WTC11 (cell line): ENCODE results near the gene ZNF394. TPM values are rescaled to one million over a fixed set of nuclear protein-coding genes. Genes with fewer than 3 reads are reported as not detected.

ENCODE experiments used
- ATAC-seq: fragments of 200-7000 bp; cut with Tn5 transposase; 2 replicates; pipeline ENCODE4 v1.10.0; 2021; ENCODE audit warnings: mild to moderate bottlenecking, moderate library complexity
- CTCF ChIA-PET: fragments of 300-600 bp; sonication (Branson Sonifier 250); formaldehyde crosslinking; loops from one replicate; lab custom pipeline; 2021; ENCODE audit warnings: antibody characterized with exemption; lab: Charles Lee
- POLR2A ChIA-PET: fragments of 350-600 bp; sonication (Branson Sonifier 250); formaldehyde crosslinking; loops from one replicate; lab custom pipeline; 2021; ENCODE audit warnings: antibody characterized with exemption; lab: Charles Lee
- DNase-seq: peaks from one replicate; pipeline ENCODE4 v3.0.0; 2021; ENCODE audit warnings: low spot score
- H3K27ac Mint-ChIP-seq: 2 replicates; pipeline ENCODE4 v1.8.0; 2021; ENCODE audit warnings: mixed read lengths
- H3K27me3 Mint-ChIP-seq: 2 replicates; pipeline ENCODE4 v1.8.0; 2021; ENCODE audit warnings: low read depth, mild to moderate bottlenecking, moderate library complexity, mixed read lengths
- H3K36me3 Mint-ChIP-seq: 2 replicates; pipeline ENCODE4 v1.8.0; 2021; ENCODE audit warnings: mixed read lengths
- H3K4me1 Mint-ChIP-seq: 2 replicates; pipeline ENCODE4 v1.8.0; 2022; ENCODE audit warnings: mixed read lengths
- H3K4me3 Mint-ChIP-seq: 2 replicates; pipeline ENCODE4 v1.8.0; 2021; ENCODE audit warnings: mild to moderate bottlenecking, moderate library complexity, mixed read lengths
- H3K9me3 Mint-ChIP-seq: 2 replicates; pipeline ENCODE4 v1.8.0; 2021; ENCODE audit warnings: mixed read lengths
- FOXK1 ChIP-seq: sonication (generic); formaldehyde crosslinking; IDR thresholded peaks from 2 replicates; pipeline ENCODE4 v1.8.0; 2022; ENCODE audit warnings: mild to moderate bottlenecking, moderate library complexity, missing genetic modification reagents
- GRHL2 ChIP-seq: fragments of 250-450 bp; sonication (Bioruptor Pico); IDR thresholded peaks from 2 replicates; pipeline ENCODE4 v1.8.0; 2022; ENCODE audit warnings: mild to moderate bottlenecking, moderate library complexity; ENCODE audit not compliant: insufficient replicate concordance, severe bottlenecking
- HMGXB4 ChIP-seq: sonication (generic); formaldehyde crosslinking; IDR thresholded peaks from 2 replicates; pipeline ENCODE4 v1.8.1; 2023; ENCODE audit warnings: mild to moderate bottlenecking, moderate library complexity, missing genetic modification reagents
- NR1H2 ChIP-seq: sonication (generic); formaldehyde crosslinking; IDR thresholded peaks from 2 replicates; pipeline ENCODE4 v1.9.0; 2021; ENCODE audit warnings: mild to moderate bottlenecking, moderate library complexity, missing genetic modification reagents
- RELA ChIP-seq: sonication (generic); formaldehyde crosslinking; IDR thresholded peaks from 2 replicates; pipeline ENCODE4 v1.8.1; 2022; ENCODE audit warnings: missing genetic modification reagents, mild to moderate bottlenecking, borderline replicate concordance
- SMAD3 ChIP-seq: sonication (generic); formaldehyde crosslinking; IDR thresholded peaks from 2 replicates; pipeline ENCODE4 v1.8.0; 2022; ENCODE audit warnings: missing genetic modification reagents, mild to moderate bottlenecking, borderline replicate concordance
- ZNF219 ChIP-seq: sonication (generic); formaldehyde crosslinking; IDR thresholded peaks from 2 replicates; pipeline ENCODE4 v1.8.0; 2023; ENCODE audit warnings: missing genetic modification reagents, mild to moderate bottlenecking, borderline replicate concordance
- ZNF281 ChIP-seq: sonication (generic); formaldehyde crosslinking; IDR thresholded peaks from 2 replicates; pipeline ENCODE4 v1.8.0; 2023; ENCODE audit warnings: mild to moderate bottlenecking, missing genetic modification reagents
- ZNF317 ChIP-seq: sonication (generic); formaldehyde crosslinking; IDR thresholded peaks from 2 replicates; pipeline ENCODE4 v1.8.1; 2023; ENCODE audit warnings: low read depth, mild to moderate bottlenecking, moderate library complexity, missing genetic modification reagents, borderline replicate concordance
- ZNF532 ChIP-seq: fragments of 250-450 bp; sonication (Bioruptor Pico); IDR thresholded peaks from 2 replicates; pipeline ENCODE4 v1.9.0; 2021; ENCODE audit warnings: mild to moderate bottlenecking, borderline replicate concordance
- total RNA-seq: library from RNA; stranded (reverse); gene quantifications from 3 replicates; pipeline ENCODE4 v1.2.3, GENCODE V29; 2021
- TF ChIP-seq, protein P1 (sequence below): fragments of 250-450 bp; sonication (Bioruptor Pico); IDR thresholded peaks from 2 replicates; pipeline ENCODE4 v1.8.0; 2021; ENCODE audit warnings: mild to moderate bottlenecking
- TF ChIP-seq, protein P2 (sequence below): sonication (generic); formaldehyde crosslinking; conservative IDR thresholded peaks from 2 replicates; pipeline ENCODE4 v1.8.1; 2023; ENCODE audit warnings: mild to moderate bottlenecking, low read depth, missing genetic modification reagents, moderate library complexity

ZNF394 gene
- total RNA-seq, 1 experiment from 2014 or later, result 24.0 TPM

DNA sequence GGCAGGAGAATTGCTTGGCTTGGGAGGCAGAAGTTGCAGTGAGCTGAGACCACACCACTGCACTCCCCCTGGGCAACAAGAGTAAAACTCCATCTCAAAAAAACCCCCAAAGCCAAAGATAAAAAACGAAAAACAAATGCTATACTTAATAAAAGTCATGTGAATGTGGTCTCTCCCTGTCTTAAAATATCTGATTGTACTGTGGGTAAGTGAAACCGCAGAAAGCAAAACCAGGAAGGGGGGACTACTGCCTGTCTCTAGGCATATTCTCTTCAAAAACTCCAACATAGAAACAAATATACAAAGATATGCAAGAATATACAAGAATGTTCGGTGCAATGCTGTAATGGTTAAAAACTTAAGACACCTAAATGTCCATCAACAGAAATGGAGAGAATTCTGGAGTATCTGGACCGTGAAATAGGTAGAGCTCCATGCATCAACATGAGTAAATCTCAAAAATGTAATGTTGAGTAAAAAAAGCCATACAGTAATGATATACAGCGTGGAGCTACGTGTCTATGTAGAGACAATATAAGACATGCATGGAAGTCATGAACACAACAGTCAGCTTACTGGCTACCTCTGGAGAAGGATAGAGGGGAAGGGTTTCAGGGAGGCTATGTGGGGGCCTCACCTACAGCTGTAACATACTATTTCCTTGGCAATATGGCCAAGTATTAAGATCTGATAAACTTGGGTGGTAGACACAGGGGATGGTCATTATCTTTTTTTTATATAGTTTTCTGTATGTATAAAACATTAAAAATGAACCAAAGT is 2.1 kb downstream of the ZNF394 start:
- ATAC-seq (no peak), DNase-seq (no peak)
- CTCF ChIA-PET, result no interaction called here
- Mint-ChIP-seq H3K4me3 (peak overlapping the region; percentile 99), H3K36me3 (peaks cover 42% of the 10 kb centered on the region), H3K27me3 (no peaks in the 10 kb centered on the region), H3K27ac (0 out of 2 replicates have a peak overlapping the region, but pooled peaks have one; percentile 57), H3K9me3 (peaks cover 25% of the 10 kb centered on the region), H3K4me1 (peaks cover 15% of the 10 kb centered on the region)
- TF ChIP-seq GRHL2 (no peak), SMAD3 (CRISPR knock-in tag) (no peak), FOXK1 (CRISPR knock-in tag) (no peak), RELA (CRISPR knock-in tag) (no peak), ZNF281 (CRISPR knock-in tag) (no peak), NR1H2 (CRISPR knock-in tag) (no peak), ZNF219 (CRISPR knock-in tag) (no peak), HMGXB4 (CRISPR knock-in tag) (no peak), ZNF317 (CRISPR knock-in tag) (no peak), ZNF532 (CRISPR knock-in tag) (no peak)
- TF ChIP-seq, protein P1, sequence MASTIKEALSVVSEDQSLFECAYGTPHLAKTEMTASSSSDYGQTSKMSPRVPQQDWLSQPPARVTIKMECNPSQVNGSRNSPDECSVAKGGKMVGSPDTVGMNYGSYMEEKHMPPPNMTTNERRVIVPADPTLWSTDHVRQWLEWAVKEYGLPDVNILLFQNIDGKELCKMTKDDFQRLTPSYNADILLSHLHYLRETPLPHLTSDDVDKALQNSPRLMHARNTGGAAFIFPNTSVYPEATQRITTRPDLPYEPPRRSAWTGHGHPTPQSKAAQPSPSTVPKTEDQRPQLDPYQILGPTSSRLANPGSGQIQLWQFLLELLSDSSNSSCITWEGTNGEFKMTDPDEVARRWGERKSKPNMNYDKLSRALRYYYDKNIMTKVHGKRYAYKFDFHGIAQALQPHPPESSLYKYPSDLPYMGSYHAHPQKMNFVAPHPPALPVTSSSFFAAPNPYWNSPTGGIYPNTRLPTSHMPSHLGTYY (CRISPR knock-in tag), result no peak
- TF ChIP-seq, protein P2, sequence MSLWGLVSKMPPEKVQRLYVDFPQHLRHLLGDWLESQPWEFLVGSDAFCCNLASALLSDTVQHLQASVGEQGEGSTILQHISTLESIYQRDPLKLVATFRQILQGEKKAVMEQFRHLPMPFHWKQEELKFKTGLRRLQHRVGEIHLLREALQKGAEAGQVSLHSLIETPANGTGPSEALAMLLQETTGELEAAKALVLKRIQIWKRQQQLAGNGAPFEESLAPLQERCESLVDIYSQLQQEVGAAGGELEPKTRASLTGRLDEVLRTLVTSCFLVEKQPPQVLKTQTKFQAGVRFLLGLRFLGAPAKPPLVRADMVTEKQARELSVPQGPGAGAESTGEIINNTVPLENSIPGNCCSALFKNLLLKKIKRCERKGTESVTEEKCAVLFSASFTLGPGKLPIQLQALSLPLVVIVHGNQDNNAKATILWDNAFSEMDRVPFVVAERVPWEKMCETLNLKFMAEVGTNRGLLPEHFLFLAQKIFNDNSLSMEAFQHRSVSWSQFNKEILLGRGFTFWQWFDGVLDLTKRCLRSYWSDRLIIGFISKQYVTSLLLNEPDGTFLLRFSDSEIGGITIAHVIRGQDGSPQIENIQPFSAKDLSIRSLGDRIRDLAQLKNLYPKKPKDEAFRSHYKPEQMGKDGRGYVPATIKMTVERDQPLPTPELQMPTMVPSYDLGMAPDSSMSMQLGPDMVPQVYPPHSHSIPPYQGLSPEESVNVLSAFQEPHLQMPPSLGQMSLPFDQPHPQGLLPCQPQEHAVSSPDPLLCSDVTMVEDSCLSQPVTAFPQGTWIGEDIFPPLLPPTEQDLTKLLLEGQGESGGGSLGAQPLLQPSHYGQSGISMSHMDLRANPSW (CRISPR knock-in tag), result no peak
- POLR2A ChIA-PET, result no interaction called here
